Peyer's patch (tissue), 4 donors: Measurements from ENCODE around the gene ZFR2.

Source experiments
- CTCF ChIP-seq, 6 experiments: fragments of 450-650 bp in 4 of 6; fragments of 200-600 bp in 2 of 6; sonication (generic) in 1 of 6; IDR thresholded peaks; one replicate each; pipeline ENCODE4 v1.5.1; 2017 to 2019; ENCODE audit warnings: antibody characterized with exemption in 6 of 6, mild to moderate bottlenecking in 3 of 6, moderate library complexity in 1 of 6
- POLR2A ChIP-seq, 2 donors: fragments of 450-650 bp; IDR thresholded peaks; one replicate each; pipeline ENCODE4 v1.5.1; 2017; ENCODE audit warnings: antibody characterized with exemption in 2 of 2, mild to moderate bottlenecking in 2 of 2, moderate library complexity in 2 of 2

- TF ChIP-seq CTCF (IDR thresholded peaks at IDR 0.05) (no peak), POLR2A (IDR thresholded peaks at IDR 0.05) (no peak)
These were observed 16.7 kb downstream of the ZFR2 start for GRCh38 chr19:3852177-3852511.
